IMR-90 (cell line): ENCODE measurements around the gene CPXM1.

Experiments used
- CEBPB ChIP-seq: IDR thresholded peaks from 2 replicates; pipeline ENCODE4 v1.6.1; 2012; ENCODE audit warnings: low read depth, low read length, improper control_type of control experiment
- FOS ChIP-seq: fragments of 150-350 bp; IDR thresholded peaks from 2 replicates; pipeline ENCODE4 v1.6.1; 2016; ENCODE audit warnings: low read depth, low read length
- RAD21 ChIP-seq: IDR thresholded peaks from 2 replicates; pipeline ENCODE4 v1.6.1; 2012; ENCODE audit warnings: low read length, improper control_type of control experiment
- SMC3 ChIP-seq: fragments of 150-350 bp; IDR thresholded peaks from 2 replicates; pipeline ENCODE4 v1.6.1; 2016; ENCODE audit warnings: low read depth, mild to moderate bottlenecking, antibody characterized with exemption, low read length, moderate library complexity
- TF ChIP-seq, protein P1 (sequence below): conservative IDR thresholded peaks from 2 replicates; pipeline ENCODE4 v1.5.1; 2012; ENCODE audit warnings: mild to moderate bottlenecking, low read depth, low read length, improper control_type of control experiment
- TF ChIP-seq, protein P2 (sequence below): fragments of 150-350 bp; IDR thresholded peaks from 2 replicates; pipeline ENCODE4 v1.6.1; 2017; ENCODE audit warnings: mild to moderate bottlenecking, antibody characterized with exemption, low read length, low read depth

DNA sequence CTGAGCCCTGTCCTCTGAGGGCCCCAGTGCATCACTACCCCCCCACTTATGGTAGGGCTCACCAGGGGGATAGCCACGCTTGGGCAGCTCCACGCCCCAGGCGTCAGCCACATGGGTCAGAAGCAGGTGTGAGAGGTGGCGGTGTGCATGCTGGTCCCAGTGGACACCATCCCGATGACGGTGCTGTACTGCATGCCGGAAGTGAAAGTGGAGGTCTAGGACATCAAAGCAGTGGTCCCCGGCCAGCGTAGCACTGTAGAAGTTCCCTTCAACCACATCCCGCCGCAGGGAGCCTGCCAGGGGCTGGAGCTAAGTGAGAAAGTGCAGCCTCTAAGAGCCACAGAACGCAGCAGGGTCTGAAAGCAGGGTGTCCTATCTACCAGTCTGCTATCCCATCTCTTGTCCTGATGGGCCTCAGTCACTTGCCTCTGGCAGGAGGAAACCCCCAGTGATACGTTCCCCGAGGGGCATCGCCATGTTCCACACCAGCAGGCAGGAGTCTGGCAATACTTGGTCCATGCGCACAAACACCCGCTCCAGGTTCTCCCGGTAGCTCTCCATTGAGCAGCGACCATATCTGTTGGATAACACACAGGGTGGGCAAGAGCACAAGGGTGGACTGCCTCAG is 37.9 kb upstream of the CPXM1 start:
- TF ChIP-seq, protein P1, sequence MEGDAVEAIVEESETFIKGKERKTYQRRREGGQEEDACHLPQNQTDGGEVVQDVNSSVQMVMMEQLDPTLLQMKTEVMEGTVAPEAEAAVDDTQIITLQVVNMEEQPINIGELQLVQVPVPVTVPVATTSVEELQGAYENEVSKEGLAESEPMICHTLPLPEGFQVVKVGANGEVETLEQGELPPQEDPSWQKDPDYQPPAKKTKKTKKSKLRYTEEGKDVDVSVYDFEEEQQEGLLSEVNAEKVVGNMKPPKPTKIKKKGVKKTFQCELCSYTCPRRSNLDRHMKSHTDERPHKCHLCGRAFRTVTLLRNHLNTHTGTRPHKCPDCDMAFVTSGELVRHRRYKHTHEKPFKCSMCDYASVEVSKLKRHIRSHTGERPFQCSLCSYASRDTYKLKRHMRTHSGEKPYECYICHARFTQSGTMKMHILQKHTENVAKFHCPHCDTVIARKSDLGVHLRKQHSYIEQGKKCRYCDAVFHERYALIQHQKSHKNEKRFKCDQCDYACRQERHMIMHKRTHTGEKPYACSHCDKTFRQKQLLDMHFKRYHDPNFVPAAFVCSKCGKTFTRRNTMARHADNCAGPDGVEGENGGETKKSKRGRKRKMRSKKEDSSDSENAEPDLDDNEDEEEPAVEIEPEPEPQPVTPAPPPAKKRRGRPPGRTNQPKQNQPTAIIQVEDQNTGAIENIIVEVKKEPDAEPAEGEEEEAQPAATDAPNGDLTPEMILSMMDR: no peak
- no peak for TF ChIP-seq FOS
- no peak for TF ChIP-seq SMC3
- TF ChIP-seq, protein P2, sequence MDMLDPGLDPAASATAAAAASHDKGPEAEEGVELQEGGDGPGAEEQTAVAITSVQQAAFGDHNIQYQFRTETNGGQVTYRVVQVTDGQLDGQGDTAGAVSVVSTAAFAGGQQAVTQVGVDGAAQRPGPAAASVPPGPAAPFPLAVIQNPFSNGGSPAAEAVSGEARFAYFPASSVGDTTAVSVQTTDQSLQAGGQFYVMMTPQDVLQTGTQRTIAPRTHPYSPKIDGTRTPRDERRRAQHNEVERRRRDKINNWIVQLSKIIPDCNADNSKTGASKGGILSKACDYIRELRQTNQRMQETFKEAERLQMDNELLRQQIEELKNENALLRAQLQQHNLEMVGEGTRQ: no peak
- TF ChIP-seq RAD21: no peak
- TF ChIP-seq CEBPB: no peak
